GM18498 (cell line): ENCODE results near the gene THOC6.

ENCODE experiments used
- ATAC-seq: cut with Tn5 transposase; IDR thresholded peaks from one replicate; pipeline ENCODE4 v1.9.1; 2021; ENCODE audit warnings: mild to moderate bottlenecking, moderate library complexity; ENCODE audit not compliant: unreplicated experiment

Gene THOC6

GRCh38 chr16:3023669-3024478 is at the start of gene THOC6, which contains the start of gene HCFC1R1:
TSS of gene THOC6 (plus strand) at chr16:3024035. CDS start at chr16:3024327, 292 bp downstream.
TSS of gene HCFC1R1 (minus strand) at chr16:3023942. CDS start at chr16:3023941, 1 bp downstream.
- ATAC-seq: peak; percentile 79

GRCh38 chr16:2974319-2975056 is 49.3 kb upstream of the THOC6 start:
- no peak for ATAC-seq

- ATAC-seq: no peak
Observed at GRCh38 chr16:2975161-2975795, 48.6 kb upstream of the THOC6 start.

GRCh38 chr16:2976201-2976600 is 47.6 kb upstream of the THOC6 start:
- no peak for ATAC-seq

- no peak for ATAC-seq
Observed at GRCh38 chr16:2976673-2977072, 47.2 kb upstream of the THOC6 start.

- ATAC-seq: no peak
Observed at GRCh38 chr16:2977440-2977839, 46.4 kb upstream of the THOC6 start.

GRCh38 chr16:2979669-2980226 is 44.1 kb upstream of the THOC6 start:
- no peak for ATAC-seq

- peak; percentile 82 for ATAC-seq
Observed at GRCh38 chr16:2980227-2981176, 43.3 kb upstream of the THOC6 start, which contains the start of gene PKMYT1. TSS of gene PKMYT1 (minus strand) at chr16:2980446. CDS start at chr16:2979657, 789 bp downstream.

- ATAC-seq: no peak
Observed at GRCh38 chr16:2981177-2981898, 42.5 kb upstream of the THOC6 start.

GRCh38 chr16:2981899-2982250 is 42.0 kb upstream of the THOC6 start:
- ATAC-seq: no peak

- ATAC-seq: no peak
Observed at GRCh38 chr16:2982402-2982801, 41.4 kb upstream of the THOC6 start.

- ATAC-seq: peak; percentile 43
Observed at GRCh38 chr16:2983706-2984136, 40.1 kb upstream of the THOC6 start.

- no peak for ATAC-seq
Observed at GRCh38 chr16:2985462-2985861, 38.4 kb upstream of the THOC6 start.

GRCh38 chr16:2985893-2986355 is 37.9 kb upstream of the THOC6 start:
- ATAC-seq: no peak

- ATAC-seq: no peak
Observed at GRCh38 chr16:2986623-2987188, 37.1 kb upstream of the THOC6 start.

- ATAC-seq: no peak
Observed at GRCh38 chr16:2987286-2987685, 36.5 kb upstream of the THOC6 start.

- no peak for ATAC-seq
Observed at GRCh38 chr16:2987833-2988232, 36.0 kb upstream of the THOC6 start.

GRCh38 chr16:2988590-2989099 is 35.2 kb upstream of the THOC6 start:
- ATAC-seq: no peak

- no peak for ATAC-seq
Observed at GRCh38 chr16:2990891-2991290, 32.9 kb upstream of the THOC6 start.
